AG09309 (cell line): ENCODE measurements around the gene SETX.
A peak's percentile ranks its signal among the peaks of the same experiment; 100 is the strongest.

Experiments used
- DNase-seq: peaks from one replicate; pipeline ENCODE4 v3.0.0-alpha.2; 2010; ENCODE audit warnings: low read depth
- H3K4me3 ChIP-seq: 2 replicates; pipeline ENCODE4 v1.5.1; 2011; ENCODE audit warnings: mild to moderate bottlenecking, low read depth, low read length, moderate library complexity; ENCODE audit not compliant: control insufficient read depth
- CTCF ChIP-seq: IDR thresholded peaks from 2 replicates; pipeline ENCODE4 v1.5.1; 2011; ENCODE audit warnings: mild to moderate bottlenecking, low read depth, low read length, inconsistent platforms; ENCODE audit not compliant: insufficient read depth, control insufficient read depth; ENCODE audit errors: missing control alignments

SETX gene

GRCh38 chr9:132243156-132244074 lies 111.4 kb downstream of the SETX start:
- no peak overlapping the region for H3K4me3 ChIP-seq
- no peak for TF ChIP-seq CTCF

GRCh38 chr9:132242621-132243155 lies 112.1 kb downstream of the SETX start:
- DNase-seq, result no peak
- TF ChIP-seq CTCF, result no peak
- peak overlapping the region; percentile 45 for H3K4me3 ChIP-seq

More at GRCh38 chr9:132243156-132244074, 111.4 kb downstream of the SETX start:
- no peak for DNase-seq

- H3K4me3 ChIP-seq, result peak overlapping the region; percentile 52
- DNase-seq, result no peak
- no peak for TF ChIP-seq CTCF
Measured at GRCh38 chr9:132241840-132242620, 112.8 kb downstream of the SETX start.

DNA sequence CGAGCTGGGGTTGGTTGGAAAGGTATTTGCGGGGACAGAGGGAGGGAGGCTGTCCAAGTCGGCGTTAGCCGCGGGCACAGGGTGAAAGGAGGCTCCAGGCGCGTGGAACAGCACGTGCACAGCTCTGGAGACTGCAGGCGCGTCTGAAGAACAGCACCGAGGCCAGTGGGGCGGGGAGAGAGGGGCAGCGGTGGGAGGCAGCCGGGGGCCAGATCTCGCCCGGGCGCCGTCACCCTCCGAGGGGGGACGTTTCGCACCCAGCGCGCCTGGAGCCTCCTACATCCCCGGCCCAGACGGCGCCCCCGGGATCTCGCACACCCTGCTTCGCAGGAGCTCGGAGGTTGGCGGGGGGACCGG lies 113.3 kb downstream of the SETX start:
- H3K4me3 ChIP-seq, result peak overlapping the region; percentile 52
- no peak for TF ChIP-seq CTCF
- no peak for DNase-seq

GRCh38 chr9:132240841-132241482 lies 113.8 kb downstream of the SETX start:
- H3K4me3 ChIP-seq, result peak overlapping the region; percentile 52
- no peak for DNase-seq
- TF ChIP-seq CTCF, result no peak
